ENCODE measurements around the gene TDRD9.
A peak's percentile ranks its signal among the peaks of the same experiment; 100 is the strongest.
"Not testable (repeated sequence)": the region's sequence is repeated elsewhere in the genome, so short reads cannot be mapped to it uniquely, and the experiment has no call there.

The TDRD9 gene

DNA sequence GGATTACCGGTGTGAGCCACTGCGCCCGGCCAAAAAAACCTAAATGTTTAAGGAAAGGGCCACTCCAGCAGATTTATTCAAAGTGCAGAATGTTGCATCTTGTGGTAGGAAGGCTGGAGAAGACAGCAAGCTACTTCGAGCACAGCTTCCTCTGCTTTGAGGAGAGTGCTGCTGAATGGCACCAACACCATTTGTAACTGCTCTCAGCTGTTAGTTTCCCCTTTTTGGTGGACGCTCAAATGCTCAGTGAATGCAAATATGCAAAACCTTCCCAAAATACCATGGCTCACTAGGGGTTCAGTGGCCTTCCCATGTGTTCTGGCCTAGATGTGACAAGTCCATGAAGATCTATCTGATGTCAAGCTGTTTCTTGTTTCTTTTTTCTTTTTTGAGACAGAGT, 2.9 kb upstream of the TDRD9 start:
- no peak for DNase-seq

DNA sequence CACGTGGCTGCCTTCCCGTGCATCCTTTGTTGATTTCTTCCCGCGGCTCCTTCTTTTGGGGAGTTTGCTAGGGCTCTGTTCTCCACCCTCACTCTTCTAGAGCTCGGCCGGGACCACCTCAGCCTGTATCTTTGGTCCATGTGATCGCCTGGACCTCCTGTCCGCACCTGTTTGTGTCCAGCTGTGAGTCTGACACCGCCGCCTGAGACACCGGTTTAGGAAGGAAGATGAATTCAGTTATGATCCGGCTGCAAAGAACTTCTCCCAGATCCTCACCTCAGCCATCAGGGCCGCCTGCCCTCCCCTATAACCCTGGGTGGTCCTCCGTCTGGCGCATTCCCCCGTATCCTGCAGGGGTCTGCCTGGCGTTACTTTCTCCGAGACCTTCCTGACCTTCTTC, 690 bp upstream of the TDRD9 start:
- no peak for DNase-seq

DNA sequence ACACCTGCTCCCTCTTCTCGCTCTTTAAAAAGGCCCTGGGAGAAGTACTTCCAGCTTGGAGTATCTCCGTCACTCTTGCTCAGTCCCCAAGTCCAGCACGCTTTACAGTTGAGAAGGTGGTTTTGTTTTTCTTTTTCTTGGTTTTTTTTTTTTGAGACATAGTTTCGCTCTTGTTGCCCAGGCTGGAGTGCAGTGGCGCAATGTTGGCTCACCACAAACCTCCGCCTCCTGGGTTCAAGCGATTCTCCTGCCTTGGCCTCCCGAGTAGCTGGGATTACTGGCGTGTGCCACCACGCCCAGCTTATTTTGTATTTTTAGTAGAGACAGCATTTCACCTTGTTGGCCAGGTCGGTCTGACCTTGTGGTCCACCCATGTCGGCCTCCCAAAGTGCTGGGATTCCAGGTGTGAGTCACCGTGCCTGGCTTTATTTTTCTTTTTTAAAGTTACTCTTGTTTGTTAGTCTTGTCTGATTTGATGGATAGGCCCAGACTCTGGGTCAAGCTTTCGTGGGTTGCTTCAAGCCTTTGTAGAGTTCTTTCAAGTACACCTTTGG, 1.9 kb downstream of the TDRD9 start:
- no peak for DNase-seq

DNA sequence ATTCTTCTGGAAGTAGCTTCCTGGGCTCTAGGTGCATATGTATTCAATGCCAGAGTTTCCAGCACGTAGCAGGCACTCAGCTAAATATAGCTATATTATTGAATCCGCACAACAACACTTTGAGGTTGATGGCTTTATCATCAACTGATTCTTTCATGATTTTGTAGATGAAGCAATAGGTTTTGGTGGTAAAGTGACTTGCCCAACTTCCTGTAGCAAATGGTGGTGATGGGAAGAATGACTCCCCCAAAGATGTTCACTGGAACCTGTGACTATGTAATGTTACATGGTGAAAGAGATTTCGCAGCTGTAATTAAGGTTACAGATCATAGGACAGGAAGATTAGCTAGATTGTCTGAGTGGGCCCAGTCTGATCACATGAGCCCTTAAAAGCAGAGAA, 3.2 kb downstream of the TDRD9 start:
- no peak for DNase-seq

DNA sequence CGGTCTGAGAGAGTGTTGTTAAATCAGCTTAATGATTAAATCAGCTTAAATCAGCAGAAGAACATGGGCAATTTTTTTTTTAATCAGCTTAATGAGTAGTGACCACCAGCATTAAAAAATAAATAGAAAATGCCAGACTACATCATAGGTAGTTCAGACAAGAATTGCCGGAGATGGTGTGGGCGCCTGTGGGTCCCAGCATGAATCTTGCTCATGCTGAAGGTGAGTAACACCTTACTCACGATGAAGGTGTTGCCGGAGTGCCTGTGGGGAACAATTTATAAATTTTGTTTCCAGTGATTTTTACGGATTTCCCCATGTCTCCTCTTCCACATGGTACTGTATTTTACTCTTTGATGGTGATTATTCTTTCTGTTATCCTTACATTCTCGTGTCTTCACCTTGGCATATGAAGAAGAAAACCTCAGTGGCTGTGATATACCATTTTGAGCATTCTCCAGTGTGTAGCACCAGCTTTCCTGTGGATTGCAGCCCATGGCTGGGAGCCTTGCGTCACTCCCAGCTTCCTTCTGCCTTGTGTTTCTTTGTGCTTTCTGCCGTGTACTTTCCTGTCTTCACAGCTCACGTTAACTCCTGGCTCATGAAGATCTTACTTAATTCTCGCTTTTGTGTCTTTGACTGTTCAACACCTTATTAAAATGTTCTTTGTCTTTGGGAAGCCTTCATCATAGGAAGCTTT, 4.7 kb downstream of the TDRD9 start:
- DNase-seq, result no peak

DNA sequence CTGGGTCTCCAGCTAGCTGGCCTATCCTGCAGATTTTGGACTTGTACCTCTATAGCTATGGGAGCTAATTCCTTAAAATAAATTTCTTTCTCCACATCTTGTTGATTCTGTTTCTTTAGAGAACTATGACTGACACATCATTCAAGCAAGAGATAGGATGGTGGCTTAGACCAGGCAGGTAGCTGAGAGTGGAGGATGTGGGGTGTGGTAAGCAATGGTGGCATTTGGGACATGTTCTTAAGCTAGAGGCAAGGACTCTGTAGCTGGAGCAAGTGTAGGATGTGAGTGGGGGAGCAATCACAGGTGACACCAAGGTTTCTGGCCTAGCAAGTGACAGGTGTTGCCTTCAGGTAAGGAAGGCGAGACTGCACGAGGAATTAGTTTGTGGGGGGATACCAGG, 6.8 kb downstream of the TDRD9 start:
- DNase-seq, result no peak

DNA sequence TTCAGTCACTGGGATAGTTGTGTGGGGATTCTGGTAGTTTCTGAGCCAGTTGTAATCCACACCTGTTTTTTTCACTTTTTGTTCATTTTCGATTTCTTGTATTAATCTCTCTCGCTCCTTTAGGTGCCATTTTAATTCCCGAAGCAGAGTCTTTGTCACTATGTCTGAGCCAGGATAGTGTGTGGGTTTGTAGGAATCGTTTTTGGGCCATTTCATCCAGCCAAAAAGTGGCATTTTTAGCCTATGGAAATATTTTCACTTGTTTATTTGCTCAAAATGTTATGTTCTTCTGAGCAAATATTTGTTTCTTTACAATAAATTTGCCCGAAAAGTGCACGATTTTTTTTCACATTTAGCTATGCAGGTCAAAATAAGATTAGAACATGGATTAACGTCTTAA, 13.2 kb downstream of the TDRD9 start:
- DNase-seq, result no peak

DNA sequence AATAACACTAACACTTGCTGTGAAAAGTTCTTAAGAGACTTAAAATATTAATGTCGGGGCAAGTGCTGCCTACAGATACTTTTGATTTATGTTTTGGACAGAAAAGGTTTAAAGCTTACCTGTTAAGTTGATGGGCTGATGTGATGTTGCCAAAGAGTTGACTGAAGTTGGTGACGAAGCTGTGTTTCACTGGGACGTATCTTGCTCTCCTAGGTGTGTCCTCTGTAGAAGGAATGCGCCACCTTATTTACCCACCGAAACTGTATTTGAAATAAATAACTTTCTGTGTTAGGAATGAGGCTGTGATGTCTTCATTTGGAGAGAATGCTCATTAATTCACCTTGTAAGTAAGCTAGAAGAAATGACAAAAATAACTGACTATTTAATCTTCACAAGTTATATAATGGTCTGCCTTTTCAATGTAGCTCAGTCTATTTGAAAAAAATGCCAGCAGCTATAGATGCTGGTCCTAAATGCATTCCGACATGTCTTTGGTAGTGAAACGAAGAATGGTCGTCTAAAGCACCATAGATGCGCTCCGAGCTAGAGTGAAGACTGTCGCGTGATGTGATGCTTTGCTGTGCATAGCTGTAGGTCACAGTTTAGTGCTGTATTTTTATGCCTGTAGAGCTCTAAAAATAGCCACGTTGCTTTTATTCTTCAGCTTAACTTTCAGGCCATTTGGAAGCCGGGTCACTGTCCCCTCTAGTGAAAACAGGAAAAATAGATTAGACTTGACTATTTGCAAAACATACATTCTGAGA, 13.9 kb downstream of the TDRD9 start, which contains the start of gene RD3L:
TSS of gene RD3L (minus strand) at position 557 of the 764 bp plus-strand sequence. CDS start 834 bp downstream, outside the sequence.
- DNase-seq, result no peak

DNA sequence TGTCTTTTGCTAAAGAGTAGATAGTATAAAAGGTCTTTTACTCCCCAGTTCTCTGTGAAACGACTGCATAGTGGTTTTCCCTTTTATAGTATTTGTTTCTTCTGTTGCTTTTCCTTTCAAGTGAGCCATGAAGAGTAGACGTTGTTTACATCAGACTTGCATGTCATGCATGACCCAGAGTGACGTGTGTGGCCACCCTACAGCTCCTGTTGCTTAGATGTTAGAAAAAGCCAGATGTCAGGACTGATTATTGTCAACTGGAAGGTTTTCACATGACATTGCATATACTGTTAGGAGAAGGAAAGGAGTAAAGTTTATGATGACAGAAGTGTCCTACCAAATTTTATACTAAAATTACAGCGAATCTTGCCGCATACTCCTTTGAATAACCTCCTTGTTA, 15.4 kb downstream of the TDRD9 start:
- DNase-seq, result peak; percentile 23

DNA sequence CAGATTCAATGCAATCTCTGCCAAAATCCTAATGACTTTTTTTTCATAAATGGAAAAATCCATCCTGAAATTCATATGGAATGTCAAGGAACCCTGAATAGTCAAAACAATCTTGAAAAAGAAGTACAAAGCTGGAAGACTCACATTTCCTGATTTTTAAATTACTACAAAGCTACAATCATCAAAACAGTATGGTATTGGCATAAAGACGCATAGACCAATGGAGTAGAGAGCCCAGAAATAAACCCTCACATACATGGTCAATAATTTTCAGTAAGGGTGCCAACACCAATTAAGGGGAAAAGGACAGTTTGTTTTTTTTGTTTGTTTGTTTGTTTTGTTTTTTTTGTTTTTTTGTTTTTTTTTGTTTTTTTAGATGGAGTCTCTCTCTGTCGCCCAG, 18.7 kb downstream of the TDRD9 start:
- DNase-seq, result no peak

DNA sequence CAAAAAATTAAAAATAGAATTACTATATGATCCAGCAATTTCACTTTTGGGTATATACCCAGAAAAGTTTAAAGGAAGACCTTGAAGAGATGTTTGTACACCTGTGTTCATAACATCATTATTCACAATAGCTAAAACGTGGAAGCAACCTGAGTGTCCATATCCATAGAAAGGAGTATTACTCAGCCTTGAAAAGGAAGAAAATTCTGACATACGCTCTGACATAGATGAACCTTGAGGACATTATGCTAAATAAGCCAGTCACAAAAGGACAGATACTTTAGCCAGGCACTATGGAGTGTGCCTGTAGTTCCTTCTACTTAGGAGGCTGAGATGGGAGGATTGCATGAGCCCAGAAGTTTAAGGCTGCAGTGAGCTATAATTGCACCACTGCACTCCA, 20.2 kb downstream of the TDRD9 start:
- no peak for DNase-seq

DNA sequence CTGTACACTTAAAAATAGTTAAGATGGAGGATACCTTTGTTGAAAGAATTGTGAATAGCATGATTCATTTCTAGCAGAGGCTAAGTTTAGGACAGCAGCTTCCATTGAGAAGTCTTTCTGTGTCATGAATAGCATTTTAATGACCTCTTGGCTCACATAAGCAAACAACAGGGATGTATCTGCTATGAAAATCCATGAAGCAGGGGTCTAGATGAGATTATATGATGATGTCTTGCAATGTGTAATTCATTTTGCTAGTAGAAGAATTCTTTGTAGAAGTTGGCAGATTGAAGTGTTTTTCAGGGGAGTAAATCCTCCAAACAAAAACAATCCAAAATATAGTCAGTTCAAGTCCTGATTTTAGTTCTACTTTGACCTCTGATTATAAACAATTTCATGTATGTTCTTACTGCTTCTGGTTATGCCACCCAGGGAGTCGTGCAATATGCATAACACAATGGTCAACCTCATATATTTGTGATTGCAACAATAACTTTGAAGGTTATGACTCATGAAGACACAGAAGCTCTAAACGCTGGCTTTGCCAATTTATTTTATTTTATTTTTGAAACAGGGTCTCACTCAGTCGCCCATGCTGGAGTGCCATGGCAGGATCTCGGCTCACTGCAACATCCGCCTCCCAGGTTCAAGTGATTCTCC, 21.0 kb downstream of the TDRD9 start:
- DNase-seq, result no peak

DNA sequence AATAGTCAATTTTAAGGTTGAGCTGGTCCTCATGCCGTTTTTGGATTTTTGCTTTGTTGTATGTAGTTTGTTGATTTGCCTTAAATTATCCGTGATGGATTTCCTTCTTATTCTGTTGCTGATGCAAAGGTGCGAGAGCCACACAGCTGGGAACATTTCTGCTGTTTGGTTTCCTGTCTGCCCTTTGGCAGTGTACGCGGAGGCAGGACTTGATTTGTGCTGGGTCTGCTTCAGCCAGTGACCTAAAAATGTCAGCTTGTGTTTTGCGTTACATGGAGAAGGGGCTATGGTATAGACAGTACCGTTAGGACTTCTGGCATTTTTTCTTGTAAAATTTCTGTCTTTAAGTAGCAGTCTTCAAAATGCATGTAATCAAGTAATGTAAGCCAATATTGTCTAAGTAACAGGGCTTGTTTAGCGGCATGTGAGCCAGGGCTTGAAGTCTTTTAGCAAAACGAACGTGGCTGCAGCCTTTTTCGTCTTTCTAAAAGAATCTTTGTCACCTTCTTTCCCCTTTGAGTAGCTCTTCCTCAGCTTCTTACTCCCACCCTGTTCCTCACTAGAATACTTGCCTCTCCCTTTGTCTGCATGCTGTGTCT, 32.3 kb downstream of the TDRD9 start:
- no peak for DNase-seq

DNA sequence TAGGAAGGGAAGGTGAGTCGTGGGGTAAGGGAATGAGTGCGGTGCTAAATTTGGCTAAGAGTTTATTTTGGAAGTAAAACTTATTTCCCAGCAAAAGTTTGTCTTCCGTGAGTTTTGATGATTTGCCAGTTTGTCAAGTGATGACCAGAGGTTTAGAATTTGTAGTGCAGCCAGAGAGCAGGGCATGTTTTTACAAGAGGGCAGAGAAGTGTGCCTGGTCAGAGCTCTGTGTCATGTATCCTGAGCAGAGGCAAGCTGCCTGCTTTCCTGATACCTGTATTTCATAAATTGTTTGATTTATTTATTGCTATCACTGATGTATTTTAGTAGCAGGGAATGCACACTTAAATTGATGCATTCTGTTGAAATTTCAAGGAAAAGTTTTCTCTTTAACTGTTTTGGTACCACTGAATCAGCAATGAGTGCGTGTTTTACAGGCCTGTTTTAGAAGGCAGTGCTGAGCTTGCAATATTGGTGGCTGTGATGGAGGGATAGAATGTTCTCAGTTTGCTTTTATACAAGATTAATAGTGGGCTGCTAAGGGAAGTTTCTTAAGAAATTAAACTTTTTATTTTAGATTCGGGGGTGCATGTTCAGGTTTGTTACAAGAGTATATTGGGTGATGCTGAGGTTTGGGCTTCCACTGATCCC, 33.8 kb downstream of the TDRD9 start:
- DNase-seq, result no peak

DNA sequence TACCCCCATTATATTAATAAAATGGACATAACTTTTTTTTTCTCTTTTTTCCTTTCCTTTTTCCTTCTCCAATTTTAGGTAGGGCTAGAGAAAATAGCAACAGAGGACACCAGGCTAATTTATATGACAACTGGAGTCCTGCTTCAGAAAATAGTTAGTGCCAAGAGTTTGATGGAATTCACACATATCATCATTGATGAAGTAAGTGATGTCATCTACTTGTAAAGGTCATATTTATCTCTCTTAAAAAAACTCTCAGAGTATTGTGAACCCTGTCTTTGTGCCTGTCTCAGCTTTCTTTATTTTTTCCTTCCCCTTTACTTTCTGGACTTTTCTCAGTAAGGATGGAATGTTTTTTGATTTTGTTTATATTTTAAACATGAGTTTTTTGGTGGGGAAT, 38.4 kb downstream of the TDRD9 start:
- DNase-seq, result no peak

DNA sequence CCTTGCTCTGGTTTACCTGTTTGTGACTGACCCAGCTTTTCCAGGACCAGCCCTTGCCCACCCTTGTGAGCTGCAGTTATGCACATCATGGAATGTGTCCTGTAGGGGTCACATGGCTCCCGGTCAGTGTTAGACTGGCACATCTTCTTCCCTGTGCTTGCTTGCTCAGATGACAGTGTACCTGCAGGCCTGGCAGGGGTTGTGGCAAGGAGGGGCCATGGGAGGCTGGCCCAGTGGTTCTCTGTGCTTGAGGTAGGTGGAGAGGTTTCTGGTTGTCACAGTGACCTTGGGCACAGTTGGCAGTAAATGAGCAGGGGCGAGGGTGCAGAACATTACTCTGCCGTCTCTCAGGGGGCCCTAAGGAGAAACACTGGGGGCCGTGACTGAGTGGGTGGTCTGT, 41.7 kb downstream of the TDRD9 start:
- DNase-seq, result no peak

DNA sequence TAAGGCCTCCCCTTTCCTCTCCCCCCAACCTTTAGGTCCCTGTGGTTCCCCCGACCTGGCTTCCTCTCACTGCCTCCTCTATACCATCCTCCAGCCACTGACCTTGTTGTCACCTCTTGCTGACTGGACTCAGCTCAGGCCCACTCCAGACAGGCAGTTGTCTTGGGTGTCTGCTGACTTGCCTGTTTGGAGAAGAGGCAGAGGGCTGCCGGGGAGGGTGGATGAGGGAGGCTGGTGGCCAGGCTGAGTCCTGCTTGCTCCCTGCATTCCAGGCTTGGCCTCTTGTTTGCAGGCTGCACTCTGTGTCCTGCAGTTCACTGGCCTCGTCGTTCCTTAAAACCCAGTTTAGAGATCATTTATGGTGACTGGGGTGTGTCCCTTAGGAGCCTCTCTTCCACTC, 45.1 kb downstream of the TDRD9 start:
- DNase-seq, result no peak

DNA sequence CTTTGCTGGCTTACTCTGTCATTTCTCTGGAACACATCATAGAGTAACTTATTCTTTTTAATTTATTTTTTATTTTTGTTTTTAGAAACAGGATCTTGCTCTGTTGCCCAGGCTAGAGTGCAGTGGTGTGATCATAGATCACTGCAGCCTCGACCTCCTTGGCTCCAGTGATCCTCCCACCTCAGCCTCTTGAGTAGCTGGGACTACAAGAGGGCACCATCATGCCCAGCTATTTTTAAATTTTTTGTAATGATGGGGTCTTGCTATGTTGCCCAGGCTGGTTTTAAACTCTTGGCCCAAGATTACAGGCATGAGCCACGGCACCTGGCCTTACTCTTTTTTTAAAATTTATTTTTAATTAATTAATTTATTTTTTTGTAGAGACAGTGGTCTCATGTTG, 46.3 kb downstream of the TDRD9 start:
- no peak for DNase-seq

DNA sequence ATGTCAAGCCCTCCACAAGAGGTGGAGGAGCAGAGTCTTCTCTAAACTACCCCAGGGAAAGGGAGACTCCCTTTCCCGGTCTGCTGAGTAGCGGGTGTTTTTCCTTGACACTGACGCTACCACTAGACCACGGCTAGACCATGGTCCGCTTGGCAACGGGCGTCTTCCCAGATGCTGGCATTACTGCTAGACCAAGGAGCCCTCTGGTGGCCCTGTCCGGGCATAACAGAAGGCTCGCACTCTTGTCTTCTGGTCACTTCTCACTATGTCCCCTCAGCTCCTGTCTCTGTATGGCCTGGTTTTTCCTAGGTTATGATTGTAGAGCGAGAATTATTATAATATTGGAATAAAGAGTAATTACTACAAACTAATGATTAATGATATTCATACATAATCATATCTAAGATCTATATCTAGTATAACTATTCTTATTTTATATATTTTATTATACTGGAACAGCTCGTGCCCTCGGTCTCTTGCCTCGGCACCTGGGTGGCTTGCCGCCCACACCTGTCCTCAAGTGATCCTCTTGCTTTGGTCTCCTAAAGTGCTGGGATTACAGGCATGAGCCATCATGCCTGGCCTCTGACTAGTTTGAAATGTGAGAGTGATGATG, 52.5 kb downstream of the TDRD9 start:
- DNase-seq, result not testable (repeated sequence)

DNA sequence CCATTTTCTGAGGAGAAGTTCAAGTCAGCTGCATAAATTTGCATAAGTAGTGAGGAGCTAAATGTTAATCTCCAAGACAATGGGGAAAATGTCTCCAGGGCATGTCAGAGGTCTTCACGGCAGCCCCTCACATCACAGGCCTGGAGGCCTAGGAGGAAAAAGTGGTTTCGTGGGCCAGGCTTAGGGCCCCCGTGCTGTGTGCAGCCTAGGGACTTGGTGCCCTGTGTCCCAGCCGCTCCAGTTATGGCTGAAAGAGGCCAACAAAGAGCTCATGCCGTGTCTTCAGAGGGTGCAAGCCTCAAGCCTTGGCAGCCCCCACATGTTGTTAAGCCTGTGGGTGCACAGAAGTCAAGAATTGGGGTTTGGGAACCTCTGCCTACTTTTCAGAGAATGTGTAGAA, 55.9 kb downstream of the TDRD9 start:
- no peak for DNase-seq

DNA sequence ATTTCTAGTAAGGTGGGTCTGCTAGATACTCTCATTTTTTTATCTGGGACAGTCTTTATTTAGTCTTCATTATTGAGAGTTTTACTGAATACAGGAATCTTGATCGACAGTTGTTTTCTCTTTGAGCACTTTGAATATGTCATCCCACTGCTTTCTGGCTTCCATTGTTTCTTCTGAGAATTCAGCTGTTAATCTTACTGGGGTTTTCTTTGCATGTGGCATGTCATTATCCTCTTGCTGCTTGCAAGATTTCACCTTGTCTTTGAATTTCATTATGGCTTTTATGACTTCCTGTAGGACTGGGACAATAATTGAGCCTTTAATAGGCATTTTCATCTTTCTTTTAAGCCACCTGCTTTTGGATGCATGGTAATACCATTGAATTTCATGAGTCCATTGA, 60.8 kb downstream of the TDRD9 start:
- DNase-seq, result no peak

DNA sequence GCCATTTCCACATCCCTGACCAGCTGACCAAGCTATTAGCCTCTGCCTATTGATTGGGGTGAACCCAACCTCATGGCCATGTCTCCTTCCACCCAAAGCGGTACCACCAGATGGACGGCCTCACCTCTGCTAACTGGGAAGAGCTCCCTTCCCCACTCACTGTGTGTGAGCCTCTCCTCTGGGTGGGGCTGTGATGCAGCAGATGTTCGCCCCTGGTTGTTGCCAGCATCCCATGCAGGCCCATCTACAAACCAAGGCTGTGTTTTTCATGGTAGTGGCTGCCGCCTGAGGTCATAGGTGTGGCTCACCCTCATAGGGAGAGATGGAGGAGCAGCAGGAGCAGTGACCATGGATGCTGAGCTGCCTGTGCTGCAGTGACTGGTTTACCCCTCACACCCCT, 61.7 kb downstream of the TDRD9 start:
- DNase-seq, result no peak
